GM12872 (cell line): ENCODE results near the gene RPS10.

ENCODE experiments used
- CTCF ChIP-seq: IDR thresholded peaks from 3 replicates; pipeline ENCODE4 v1.5.1; 2011; ENCODE audit warnings: low read depth, mild to moderate bottlenecking, low read length, moderate library complexity; ENCODE audit not compliant: insufficient read depth

Gene RPS10

GRCh38 chr6:34390531-34391472 lies 35.1 kb downstream of the RPS10 start:
- TF ChIP-seq CTCF: no peak

- TF ChIP-seq CTCF: no peak
Measured at GRCh38 chr6:34389034-34389433, 36.8 kb downstream of the RPS10 start.

GRCh38 chr6:34388421-34388820 lies 37.4 kb downstream of the RPS10 start:
- no peak for TF ChIP-seq CTCF

GRCh38 chr6:34386316-34387137 lies 39.3 kb downstream of the RPS10 start:
- no peak for TF ChIP-seq CTCF

GRCh38 chr6:34385793-34386195 lies 40.1 kb downstream of the RPS10 start:
- TF ChIP-seq CTCF: no peak

GRCh38 chr6:34384321-34385153 lies 41.3 kb downstream of the RPS10 start:
- TF ChIP-seq CTCF: no peak
